ENCODE results near the gene KRT73. TPM values are rescaled to one million over a fixed set of nuclear protein-coding genes. Genes with fewer than 3 reads are reported as not detected.

The KRT73 gene
- total RNA-seq, 1 donor from 2014 or later = not detected

DNA sequence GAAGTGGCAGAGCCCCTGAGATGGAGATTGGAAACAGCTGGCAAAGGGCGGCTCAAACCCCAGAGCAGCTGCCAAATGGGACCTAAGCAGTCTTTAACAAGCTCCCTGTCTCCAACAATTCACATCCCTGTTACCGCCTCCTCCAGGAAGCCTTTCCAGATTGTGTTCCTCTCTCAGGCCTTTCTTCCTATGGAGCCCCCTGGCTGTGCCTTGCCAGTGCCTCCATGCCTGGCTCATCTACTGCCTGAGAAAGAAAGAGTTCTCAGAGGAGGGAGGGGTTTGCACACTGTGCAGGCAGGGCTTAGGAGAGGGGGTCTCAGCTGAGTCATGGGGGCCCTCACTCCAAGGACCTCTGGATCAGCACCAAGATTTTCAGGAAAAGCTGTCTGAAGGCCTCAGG lies 35.9 kb downstream of the KRT73 start:
- intact Hi-C loops (cut with DNase I) = loop anchor here (2.0 to 10.0 kb wide), 3 partner anchors 85 to 392 kb away; no protein-coding TSS in a partner anchor
- ATAC-seq (no peak), DNase-seq (ENCODE audit: missing footprints) (no peak)

DNA sequence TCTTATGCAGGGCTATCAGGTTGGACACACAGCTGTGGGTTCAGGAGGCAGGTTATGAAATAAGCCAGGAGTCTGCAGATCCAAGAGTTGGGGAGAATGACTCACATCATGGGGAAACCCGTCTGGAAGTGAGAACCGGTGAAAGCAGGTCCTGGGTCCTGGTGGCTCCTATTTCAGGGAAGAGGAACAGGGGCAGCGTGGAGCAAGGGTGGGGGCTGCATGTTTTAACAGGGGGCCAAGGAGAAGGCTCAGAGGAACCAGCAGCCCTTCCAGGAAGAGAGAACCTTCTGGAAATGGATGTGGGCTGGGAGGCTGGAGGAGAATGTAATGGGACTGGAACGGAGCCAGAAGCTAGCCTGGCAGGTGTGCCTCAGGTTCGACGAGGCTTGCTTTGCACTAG lies 36.9 kb downstream of the KRT73 start:
- intact Hi-C loops (cut with DNase I) = loop anchor here (5.0 to 10.0 kb wide), 2 partner anchors 86 to 393 kb away; no protein-coding TSS in a partner anchor
- ATAC-seq (no peak), DNase-seq (ENCODE audit: missing footprints) (no peak)

DNA sequence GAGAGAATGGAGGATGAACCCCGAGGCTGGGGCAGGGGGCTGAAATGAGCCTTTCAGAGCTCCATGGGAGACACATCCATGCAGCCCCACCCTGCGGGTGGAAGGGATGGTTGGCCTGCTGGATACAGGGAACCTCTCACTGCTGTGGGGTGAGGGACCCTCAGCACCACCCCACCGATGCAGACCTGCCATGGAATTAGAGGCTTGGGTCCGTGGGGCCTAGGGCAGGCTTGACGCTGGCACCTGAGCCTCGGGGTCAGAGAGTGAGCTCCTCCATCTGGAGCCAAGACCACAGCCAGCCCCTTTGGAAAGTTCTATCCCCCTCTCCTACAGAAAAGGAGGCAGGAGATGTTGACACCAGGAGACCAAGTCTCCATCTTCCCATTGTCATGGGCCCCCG lies 37.3 kb downstream of the KRT73 start:
- DNase-seq (ENCODE audit: missing footprints) = no peak
- intact Hi-C loops (cut with DNase I) = loop anchor here (5.0 to 10.0 kb wide), 2 partner anchors 86 to 394 kb away; no protein-coding TSS in a partner anchor
- ATAC-seq = no peak

DNA sequence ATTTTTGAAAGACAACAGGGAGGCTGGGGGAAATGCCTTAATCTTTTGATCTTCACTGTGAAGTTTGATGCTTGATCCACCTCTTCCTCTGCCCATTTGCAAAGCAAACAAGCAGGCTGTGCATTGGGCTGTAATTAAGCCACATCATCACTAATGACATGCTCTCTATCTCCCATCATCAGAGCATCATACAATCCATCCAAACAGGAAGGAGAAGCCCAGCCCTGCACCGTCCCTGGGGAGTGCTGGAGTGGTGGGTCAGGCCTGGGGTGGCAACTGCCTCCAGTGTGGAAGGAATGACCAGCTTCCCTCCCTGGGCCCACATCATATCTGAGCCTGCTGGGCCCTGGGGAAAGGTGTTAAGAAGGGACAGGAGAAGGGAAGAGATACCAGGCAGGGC lies 37.9 kb downstream of the KRT73 start:
- intact Hi-C loops (cut with DNase I) = loop anchor here (5.0 to 10.0 kb wide), 2 partner anchors 87 to 394 kb away; no protein-coding TSS in a partner anchor
- no peak for DNase-seq (ENCODE audit: missing footprints)

DNA sequence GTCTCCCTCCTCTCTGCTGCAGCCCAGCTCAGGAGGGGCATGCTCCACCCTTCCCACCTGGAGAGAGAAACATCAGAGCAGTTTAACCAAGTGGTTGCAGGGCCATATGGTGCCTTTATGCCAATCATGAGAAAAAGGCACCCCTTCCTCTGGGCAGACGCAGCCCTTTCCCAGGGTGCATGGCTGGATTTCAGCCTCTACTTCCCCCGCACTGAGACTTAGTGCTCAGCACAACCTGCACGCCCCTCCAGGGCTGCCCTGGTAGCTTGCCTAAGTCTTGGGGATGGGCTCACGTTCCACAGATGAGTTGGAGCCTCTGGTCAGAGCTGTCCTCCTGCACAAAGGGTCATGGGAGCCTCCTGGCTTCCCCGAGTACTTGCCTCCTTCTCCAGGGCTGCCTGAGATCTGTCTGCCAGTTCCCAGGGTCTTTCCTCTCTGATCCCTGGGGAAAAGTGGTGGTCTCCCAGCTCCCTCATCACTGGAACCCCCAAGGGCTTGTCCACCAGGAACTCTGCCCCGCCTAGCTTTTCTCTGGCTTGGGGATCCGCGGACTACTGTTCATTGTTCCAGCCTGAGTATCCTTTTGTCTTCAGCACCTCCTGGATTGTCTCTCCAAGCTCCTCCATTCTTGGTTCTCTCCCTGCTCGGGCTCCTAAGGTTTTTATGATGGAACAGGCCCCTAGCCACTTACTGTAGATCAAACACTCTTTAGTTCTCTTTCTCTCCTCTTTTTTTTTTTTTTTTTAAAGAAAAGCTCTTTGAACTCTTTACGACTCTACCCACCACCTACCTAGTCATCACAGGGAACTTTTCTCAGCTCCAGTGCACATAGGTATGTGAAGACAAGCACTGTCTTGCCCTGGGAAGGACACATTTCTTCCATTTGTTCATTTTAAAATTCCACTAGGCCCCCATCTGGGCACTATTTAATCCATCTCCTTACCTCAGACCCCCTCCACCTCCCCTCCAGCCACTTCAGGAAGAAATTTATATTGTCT lies 38.6 kb downstream of the KRT73 start:
- DNase-seq (ENCODE audit: missing footprints) (no peak), ATAC-seq (no peak)
- intact Hi-C loops (cut with DNase I) = loop anchor here (5.0 to 10.0 kb wide), 2 partner anchors 88 to 395 kb away; no protein-coding TSS in a partner anchor

More for the DNA sequence above, 37.9 kb downstream of the KRT73 start:
- no peak for ATAC-seq

DNA sequence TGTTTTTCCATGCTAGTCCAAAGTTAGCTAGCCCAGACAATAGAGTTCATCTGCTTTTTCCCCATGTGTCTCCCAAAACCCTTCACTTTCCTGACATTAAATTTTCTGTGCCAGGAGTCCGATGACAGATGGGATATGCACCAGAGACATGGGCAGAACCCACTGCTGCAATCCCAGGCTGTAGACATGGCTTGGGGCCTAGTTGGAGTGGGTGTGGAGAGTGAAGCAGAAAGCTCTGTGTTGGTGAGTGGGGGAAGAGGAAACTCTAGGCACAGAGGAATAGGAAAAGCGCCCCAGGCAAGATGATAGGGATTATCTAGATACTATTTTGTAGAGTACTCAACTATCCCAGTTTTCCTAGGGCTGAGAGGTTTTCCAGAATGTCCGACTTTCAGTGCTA lies 39.9 kb downstream of the KRT73 start:
- no peak for DNase-seq (ENCODE audit: missing footprints)
- intact Hi-C loops (cut with DNase I) = no loop called here

DNA sequence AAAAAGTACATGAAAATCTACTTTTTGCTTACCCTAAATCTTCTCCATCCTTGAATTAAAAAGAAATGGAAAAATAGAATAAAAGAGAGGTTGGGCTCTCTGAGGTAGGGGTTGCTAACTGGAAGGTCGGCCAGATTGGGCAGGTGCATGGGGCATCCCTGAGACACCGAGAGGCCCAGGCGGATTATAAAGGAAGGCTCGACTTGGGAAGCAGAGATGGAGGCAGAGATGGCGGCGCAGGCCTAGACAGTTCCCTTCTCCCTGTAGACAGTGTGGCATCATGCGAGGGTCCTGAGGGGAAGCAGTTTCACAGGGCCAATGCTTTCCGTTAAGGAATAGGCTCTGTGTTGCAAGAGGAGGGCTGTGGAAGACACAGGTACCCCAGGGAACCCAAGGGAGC lies 41.0 kb downstream of the KRT73 start:
- no peak for ATAC-seq
- no peak for DNase-seq (ENCODE audit: missing footprints)
- intact Hi-C loops (cut with DNase I) = no loop called here

More for the DNA sequence above, 39.9 kb downstream of the KRT73 start:
- no peak for ATAC-seq

DNA sequence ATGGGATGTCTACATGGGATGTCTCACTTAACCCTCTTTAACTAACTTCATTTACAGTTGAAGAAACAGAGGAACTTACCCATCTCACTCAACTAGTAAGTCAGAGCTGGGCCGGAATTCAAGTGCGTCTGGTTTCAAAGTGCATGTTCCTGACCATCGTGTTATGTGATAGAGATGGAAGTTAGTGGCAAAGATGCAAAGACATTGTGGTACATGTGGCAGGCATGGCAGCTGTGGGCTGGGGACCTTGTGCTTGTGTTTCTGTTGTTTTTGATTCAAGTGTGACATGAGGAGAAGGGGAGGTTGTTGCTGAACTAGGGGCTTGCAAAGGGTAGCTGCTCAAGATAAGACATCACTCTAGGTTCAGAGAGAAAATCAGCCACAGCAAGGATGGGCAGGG lies 42.4 kb downstream of the KRT73 start:
- ATAC-seq (no peak), DNase-seq (ENCODE audit: missing footprints) (no peak)
- intact Hi-C loops (cut with DNase I) = no loop called here

DNA sequence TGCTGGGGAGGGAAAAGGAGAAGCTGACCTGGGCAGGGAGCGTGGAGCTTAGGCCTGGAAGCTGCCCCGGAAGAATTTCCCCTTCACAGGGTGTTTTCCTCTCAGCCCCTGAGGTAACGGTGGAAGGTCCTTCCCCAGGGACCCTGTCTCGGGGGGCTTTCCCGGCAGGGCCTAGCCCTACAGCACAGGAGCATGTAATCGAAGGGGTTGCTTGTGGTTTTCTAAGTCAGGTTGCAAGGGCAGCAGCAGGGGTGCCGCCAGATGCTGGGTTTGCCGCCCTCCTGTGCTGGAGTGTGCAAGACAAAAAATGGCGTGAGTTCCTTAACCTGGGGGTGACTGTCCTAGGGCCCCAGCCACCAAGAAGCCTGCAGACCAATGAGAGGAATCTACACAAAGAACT lies 43.1 kb downstream of the KRT73 start:
- intact Hi-C loops (cut with DNase I) = no loop called here
- no peak for ATAC-seq
- DNase-seq (ENCODE audit: missing footprints) = no peak

DNA sequence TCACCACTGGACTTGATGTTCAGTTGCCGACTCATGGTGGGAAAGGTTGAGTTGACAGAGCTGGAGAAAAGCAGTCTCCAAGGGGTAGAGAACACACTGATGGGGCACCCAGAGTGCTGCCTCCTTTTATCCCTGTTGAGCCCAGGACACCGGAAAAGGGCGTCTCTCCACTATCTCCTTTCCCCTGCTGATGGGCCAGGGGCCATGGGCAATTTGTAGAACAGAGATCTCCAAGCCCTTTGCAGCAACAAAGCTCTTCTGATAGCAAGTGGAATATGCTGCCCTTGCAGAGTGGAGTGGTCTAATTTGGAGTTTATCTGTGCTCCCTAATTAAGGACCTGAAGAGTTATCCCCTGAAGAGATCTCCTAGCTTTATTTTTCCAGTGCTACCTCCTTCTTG lies 44.6 kb downstream of the KRT73 start, which contains the start of gene KRT74:
Gene KRT74, minus strand, starts transcription at position 101 of the 400 bp plus-strand sequence. Its CDS starts 66 bp downstream, at position 35.
- intact Hi-C loops (cut with DNase I) = no loop called here
- ATAC-seq (no peak), DNase-seq (ENCODE audit: missing footprints) (no peak)

DNA sequence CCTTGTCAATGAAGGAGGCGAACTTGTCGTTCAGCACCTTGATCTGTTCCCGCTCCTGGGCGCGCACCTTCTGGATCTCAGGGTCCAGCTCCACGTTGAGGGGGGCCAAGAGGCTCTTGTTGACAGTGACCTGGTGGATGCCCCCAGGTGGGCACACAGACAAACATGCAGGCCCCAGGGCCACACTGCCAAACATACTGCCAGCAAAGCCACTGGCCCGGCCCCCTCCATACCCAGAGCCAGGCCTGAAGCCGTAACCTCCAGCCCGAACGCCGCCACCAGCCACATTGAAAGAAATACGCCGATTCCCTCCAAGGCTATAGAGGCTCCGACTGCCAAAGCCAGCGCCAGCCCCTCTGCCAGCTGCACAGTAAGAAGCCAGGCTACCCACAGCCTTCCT lies 45.1 kb downstream of the KRT73 start:
- DNase-seq (ENCODE audit: missing footprints) = no peak
- intact Hi-C loops (cut with DNase I) = no loop called here

DNA sequence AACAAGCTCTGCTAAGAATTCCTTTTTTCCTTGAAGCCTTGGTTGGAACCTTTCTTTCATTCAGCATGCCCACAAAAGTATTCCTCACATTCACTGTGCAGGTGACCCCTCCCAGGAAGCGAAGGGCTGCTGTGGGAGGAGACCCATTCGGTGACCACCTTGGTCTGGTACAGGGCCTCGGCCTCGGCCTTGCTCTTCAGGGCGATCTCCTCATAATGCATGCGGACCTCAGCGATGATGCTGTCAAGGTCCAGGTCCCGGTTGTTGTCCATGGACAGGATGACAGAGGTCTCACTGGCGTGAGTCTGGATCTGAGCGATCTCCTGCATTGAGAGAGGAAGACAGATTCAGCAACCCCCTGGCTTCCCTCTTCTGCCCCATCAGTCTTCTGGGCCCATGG lies 47.8 kb downstream of the KRT73 start:
- ATAC-seq = no peak
- intact Hi-C loops (cut with DNase I) = no loop called here
- no peak for DNase-seq (ENCODE audit: missing footprints)

More for the DNA sequence above, 45.1 kb downstream of the KRT73 start:
- ATAC-seq = no peak

DNA sequence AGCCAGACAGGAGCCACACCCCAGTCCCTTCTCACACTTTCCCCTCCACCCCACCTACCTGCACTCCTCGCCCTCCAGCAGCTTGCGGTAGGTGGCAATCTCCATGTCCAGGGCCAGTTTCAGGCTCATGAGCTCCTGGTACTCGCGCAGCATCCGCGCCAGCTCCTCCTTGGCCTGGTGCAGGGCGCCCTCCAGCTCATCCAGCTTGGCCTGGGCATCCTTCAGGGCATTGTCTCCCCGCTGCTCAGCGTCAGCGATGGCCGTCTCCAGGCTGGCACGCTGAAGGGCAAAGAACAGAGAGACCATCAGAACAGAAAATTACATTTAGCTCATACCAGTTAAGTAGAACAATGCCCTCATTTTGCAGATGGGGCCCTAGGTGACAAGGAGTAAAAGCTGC lies 50.2 kb downstream of the KRT73 start:
- intact Hi-C loops (cut with DNase I) = loop anchor here (10.0 kb wide), 1 partner anchor 183 kb away; the partner anchor contains the start of gene KRT84
- ATAC-seq (no peak), DNase-seq (ENCODE audit: missing footprints) (no peak)

DNA sequence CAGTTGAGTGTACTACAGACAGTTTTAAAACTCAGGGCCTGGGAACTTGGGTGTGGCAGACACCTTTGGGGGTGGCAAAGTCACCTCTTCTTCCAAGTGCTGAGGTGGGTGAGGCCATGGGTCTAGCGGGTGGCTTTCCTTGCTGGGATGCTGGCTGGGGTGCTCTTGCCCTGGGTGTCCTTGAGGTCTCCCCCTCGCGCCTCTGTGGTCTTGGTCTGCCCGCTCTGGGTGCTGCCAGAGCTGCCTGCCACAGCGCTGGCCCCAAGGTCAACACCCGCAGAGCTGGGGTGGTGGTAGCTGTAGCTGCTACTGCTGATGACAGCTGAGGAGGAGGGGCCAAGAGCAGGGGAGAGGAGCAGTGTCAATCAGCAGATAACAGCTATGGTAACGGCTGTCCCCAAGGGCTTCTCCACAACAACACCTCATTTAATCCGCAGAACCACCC lies 51.5 kb downstream of the KRT73 start:
- intact Hi-C loops (cut with DNase I) = loop anchor here (10.0 kb wide), 1 partner anchor 182 kb away; the partner anchor contains the start of gene KRT84
- DNase-seq (ENCODE audit: missing footprints) = no peak
- peak; percentile 96 for ATAC-seq

DNA sequence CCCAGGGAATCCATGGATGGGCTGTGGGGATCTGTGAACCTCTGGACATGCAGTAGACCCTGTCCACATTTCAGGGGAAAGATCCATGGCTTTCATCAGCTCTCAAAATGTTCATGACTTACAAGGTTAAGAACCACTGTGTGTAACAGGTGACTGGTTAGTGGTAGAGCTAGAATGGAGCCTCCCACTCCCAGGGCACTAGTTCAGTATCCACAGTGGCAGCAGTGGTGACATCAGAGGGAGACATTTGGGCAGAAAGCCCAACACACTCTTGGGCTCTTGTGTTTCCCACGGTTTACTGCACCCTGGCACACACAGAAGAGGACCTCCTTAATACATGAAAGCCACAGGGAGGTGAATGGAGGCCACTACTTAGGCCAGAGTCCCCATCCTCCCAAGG lies 53.8 kb downstream of the KRT73 start:
- ATAC-seq = no peak
- DNase-seq (ENCODE audit: missing footprints) = no peak
- intact Hi-C loops (cut with DNase I) = loop anchor here (10.0 kb wide), 1 partner anchor 180 kb away; the partner anchor contains the start of gene KRT84

DNA sequence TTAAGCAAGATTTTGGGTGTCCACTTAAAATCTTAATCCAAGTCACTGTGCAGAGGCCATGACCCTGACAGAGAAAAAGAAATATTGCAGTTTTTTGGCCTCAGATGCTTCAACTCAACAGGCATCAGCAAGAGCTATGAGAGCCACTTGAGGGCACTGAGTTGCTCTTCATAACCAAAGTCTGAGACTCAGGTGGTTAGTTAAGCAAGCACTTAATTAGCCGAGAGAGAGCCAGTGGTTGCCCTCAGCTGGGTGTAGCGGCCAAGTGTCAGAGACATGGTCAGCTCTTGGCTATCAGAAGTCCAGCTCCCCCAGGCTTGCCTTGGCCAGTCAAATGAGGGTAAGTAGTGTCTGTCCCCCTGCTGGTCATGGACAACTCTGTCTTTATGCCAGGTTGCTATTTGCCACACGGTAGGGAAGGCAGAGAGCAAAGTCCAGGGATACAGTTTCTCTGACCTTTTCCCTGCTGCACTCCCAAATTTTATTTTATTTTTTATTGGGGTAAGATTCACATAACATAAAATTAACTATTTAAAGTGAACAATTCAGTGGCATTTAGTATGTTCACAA lies 56.4 kb downstream of the KRT73 start:
- intact Hi-C loops (cut with DNase I) = loop anchor here (10.0 kb wide), 1 partner anchor 177 kb away; the partner anchor contains the start of gene KRT84
- ATAC-seq (no peak), DNase-seq (ENCODE audit: missing footprints) (no peak)

DNA sequence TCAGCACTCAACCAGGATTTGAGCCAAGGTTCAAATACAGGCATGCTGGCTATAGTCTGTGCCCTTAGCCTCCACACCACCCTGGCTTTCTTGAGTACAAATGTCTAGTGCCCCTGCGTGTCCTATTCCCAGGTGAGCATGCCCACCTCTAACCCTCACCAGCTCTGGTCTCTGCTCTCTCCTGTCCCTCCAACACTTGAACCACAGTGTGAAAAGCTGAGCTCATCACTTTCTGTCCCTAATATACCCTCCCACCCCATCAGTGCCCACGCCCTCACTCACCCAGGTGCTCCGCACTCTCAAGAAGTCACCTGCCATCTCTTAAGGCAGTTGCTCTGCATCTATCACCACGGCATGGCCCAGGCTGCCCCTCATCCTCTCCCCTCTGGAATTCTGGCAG lies 58.4 kb downstream of the KRT73 start:
- DNase-seq (ENCODE audit: missing footprints) = no peak
- intact Hi-C loops (cut with DNase I) = loop anchor here (10.0 kb wide), 1 partner anchor 175 kb away; the partner anchor contains the start of gene KRT84
- no peak for ATAC-seq

DNA sequence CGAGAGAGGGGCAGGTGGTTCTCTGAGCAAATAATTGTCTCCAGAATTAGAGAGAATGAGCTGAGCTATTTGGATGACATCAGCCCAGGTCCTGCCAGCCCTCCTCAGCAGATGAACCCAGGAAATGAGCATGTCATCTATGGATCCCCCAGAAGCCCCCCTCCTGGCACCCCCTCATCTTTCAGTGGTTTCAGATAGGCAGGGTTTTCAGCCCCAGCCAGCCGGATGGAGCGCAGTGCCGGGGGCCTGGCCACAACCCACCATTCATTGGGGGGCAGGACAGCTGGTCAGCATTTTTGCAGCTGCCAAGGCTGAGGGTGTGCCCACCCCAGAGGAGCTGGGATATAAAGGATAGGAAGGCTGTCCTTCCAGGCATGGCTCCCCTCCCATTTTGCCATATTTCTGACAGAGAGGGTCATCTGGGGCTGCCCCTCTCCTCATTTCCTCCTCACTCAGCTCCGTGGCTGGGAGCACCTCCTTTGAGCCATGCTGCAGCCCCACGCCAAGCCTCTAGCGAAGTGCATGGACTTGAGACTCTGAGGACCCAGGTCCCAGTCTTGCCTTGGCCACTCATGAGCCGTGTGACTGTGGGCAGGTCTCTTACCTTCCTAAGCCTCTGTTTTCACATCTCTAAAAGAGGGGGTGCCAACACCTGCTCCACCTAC lies 59.4 kb downstream of the KRT73 start:
- no peak for DNase-seq (ENCODE audit: missing footprints)

More for the DNA sequence above, 59.4 kb downstream of the KRT73 start:
- intact Hi-C loops (cut with DNase I) = no loop called here
- ATAC-seq = no peak

Data from Right ventricle myocardium inferior (tissue), 1 donor.